CD4-positive, alpha-beta T cell (primary cell): ENCODE measurements around the gene NDUFS6. TPM values are rescaled to one million over a fixed set of nuclear protein-coding genes. Genes with fewer than 3 reads are reported as not detected.

ENCODE experiments used
- ATAC-seq: fragments of 200-7000 bp; cut with Tn5 transposase; one replicate; pipeline ENCODE4 v1.10.0; 2022; ENCODE audit warnings: mild to moderate bottlenecking; ENCODE audit not compliant: poor library complexity
- CTCF ChIA-PET: fragments of 350-600 bp; sonication (Branson Sonifier 250); formaldehyde crosslinking; loops from one replicate; lab custom pipeline; 2021; ENCODE audit warnings: antibody characterized with exemption, inconsistent platforms; lab: Charles Lee
- POLR2A ChIA-PET: fragments of 350-600 bp; sonication (Branson Sonifier 250); formaldehyde crosslinking; loops from one replicate; lab custom pipeline; 2021; ENCODE audit warnings: antibody characterized with exemption, inconsistent platforms; lab: Charles Lee
- DNase-seq, 14 experiments: peaks; one replicate each; pipeline ENCODE4 v3.0.0-alpha.2; 2013 to 2020; ENCODE audit warnings: mixed read lengths in 2 of 14
- H3K27ac ChIP-seq, 2 donors: one replicate each; pipeline versions ENCODE4 v1.5.1 to v1.7.0; 2013; ENCODE audit warnings: low read length in 2 of 2, low read depth in 1 of 2, mild to moderate bottlenecking in 1 of 2
- H3K27me3 ChIP-seq, 2 experiments: 1 replicate in 1 of 2; 2 replicates in 1 of 2; pipeline versions ENCODE4 v1.6.1 to v1.7.0; 2013; ENCODE audit warnings: low read length in 2 of 2, control low read depth in 1 of 2, mild to moderate bottlenecking in 1 of 2, moderate library complexity in 1 of 2; ENCODE audit not compliant: insufficient read depth in 2 of 2, control insufficient read depth in 1 of 2
- H3K36me3 ChIP-seq: one replicate; pipeline ENCODE4 v1.6.1; 2013; ENCODE audit warnings: low read length, control low read depth; ENCODE audit not compliant: insufficient read depth
- H3K4me1 ChIP-seq: one replicate; pipeline ENCODE4 v1.6.1; 2013; ENCODE audit warnings: low read length, control low read depth; ENCODE audit not compliant: insufficient read depth
- H3K4me3 ChIP-seq: one replicate; pipeline ENCODE4 v1.5.1; 2013; ENCODE audit warnings: mild to moderate bottlenecking, low read length, moderate library complexity
- H3K9me3 ChIP-seq, 2 experiments: 1 replicate in 1 of 2; 2 replicates in 1 of 2; pipeline versions ENCODE4 v1.6.1 to v1.7.0; 2013; ENCODE audit warnings: low read length in 2 of 2, mild to moderate bottlenecking in 2 of 2, control low read depth in 1 of 2, moderate library complexity in 1 of 2; ENCODE audit not compliant: control insufficient read depth in 1 of 2, insufficient read depth in 1 of 2
- H3K27ac Mint-ChIP-seq: one replicate; pipeline ENCODE4 v1.8.0; 2020; ENCODE audit warnings: mixed read lengths
- H3K27me3 Mint-ChIP-seq: one replicate; pipeline ENCODE4 v1.8.0; 2021; ENCODE audit warnings: mixed read lengths
- H3K36me3 Mint-ChIP-seq: one replicate; pipeline ENCODE4 v1.8.0; 2021; ENCODE audit warnings: low read depth, mixed read lengths
- H3K4me1 Mint-ChIP-seq: one replicate; pipeline ENCODE4 v1.8.0; 2021; ENCODE audit warnings: low read depth, mixed read lengths
- H3K4me3 Mint-ChIP-seq: one replicate; pipeline ENCODE4 v1.8.0; 2020; ENCODE audit warnings: mild to moderate bottlenecking, mixed read lengths
- H3K9me3 Mint-ChIP-seq: one replicate; pipeline ENCODE4 v1.8.0; 2020; ENCODE audit warnings: mixed read lengths
- CTCF ChIP-seq: fragments of 200-600 bp; IDR thresholded peaks from one replicate; pipeline ENCODE4 v1.8.0; 2022; ENCODE audit warnings: antibody characterized with exemption, mild to moderate bottlenecking
- intact Hi-C, 2 experiments: fragments of 100-400 bp; cut with DNase I in 1 of 2; cut with micrococcal nuclease in 1 of 2; formaldehyde crosslinking; loops; one replicate each; pipeline versions ENCODE4 v1.15.1 to v1.9.0; 2023 to 2025; cut with DNase I, micrococcal nuclease
- total RNA-seq, 174 experiments: library from RNA in 2 of 174; stranded (reverse) in 2 of 174; gene quantifications; one replicate each; pipeline ENCODE4 v1.2.3 and lab custom pipeline; 2021 to 2026

The NDUFS6 gene
- total RNA-seq, 2 experiments from 2014 or later = 13.1 to 17.5 TPM

DNA sequence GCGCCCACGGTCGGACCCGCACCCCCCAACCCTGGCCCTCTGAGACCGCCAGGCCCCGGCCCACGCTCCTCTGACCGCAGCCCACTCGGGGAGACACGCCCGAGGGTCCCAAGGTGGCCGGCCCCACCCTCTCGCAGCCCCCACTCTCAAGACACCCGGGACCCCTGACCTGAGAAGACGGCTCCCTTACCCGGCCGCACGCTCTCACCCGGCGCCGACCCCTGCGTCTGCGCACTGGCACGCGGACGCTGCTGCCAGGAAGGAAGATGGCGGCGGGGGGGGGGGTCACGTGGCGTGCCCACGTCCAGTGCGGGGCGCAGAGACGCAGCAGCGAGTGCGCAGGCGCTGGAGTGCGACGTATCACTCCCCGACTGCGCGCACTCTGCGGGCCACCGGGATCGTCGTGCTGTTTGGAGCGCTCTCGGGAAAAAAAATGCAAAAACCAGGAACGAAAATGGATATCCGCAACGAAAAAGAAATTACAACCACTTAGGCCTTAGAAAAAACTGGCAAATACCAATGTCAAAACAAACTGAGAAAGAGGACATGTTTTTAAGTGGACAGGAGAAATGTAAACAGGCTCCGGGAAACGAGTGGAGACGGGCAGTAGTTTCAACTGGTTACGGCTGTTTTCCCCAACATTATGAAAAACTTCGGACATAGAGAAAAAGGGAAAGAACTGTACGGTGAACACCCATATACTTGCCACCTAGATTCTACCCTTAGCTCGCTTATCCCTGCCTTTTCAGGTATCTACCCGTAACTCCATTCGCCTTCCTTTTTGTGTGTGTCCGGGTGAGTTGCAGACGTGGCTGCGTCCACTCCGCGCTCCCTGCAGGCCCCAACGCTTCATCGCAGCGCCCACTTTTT lies 1.4 kb upstream of the NDUFS6 start, which contains the start of gene MRPL36:
MRPL36 (minus strand) TSS at position 236 of the 870 bp plus-strand sequence. CDS start 902 bp downstream, outside the sequence.
- Histone ChIP-seq H3K27ac (peak within 1 kb of the TSS; percentile 74 to 89), H3K4me3 (peak within 1 kb of the TSS; percentile 82), H3K9me3 (no peaks in the 10 kb centered on the region), H3K27me3 (no peaks in the 10 kb centered on the region), H3K4me1 (peaks cover 51% of the 10 kb centered on the region), H3K36me3 (peaks cover 53% of the 10 kb centered on the region)
- ATAC-seq (peak; percentile 73), DNase-seq (peak; percentile 89 to 97 (median 92))
- Mint-ChIP-seq H3K9me3 (no peaks in the 10 kb centered on the region), H3K27ac (peak within 1 kb of the TSS; percentile 99), H3K4me1 (peaks cover 65% of the 10 kb centered on the region), H3K36me3 (peaks cover 76% of the 10 kb centered on the region), H3K27me3 (no peaks in the 10 kb centered on the region), H3K4me3 (peak within 1 kb of the TSS; percentile 100)
- TF ChIP-seq CTCF = no peak
- ChIA-PET CTCF (no interaction called here), POLR2A (interaction anchor here (0.6 to 1.8 kb wide), 5 partner anchors 9 to 694 kb away, joined by 3 to 6 read pairs (median 3); no protein-coding TSS in a partner anchor)
- intact Hi-C loops = loop anchor here (2.0 to 10.0 kb wide), 7 partner anchors 27 to 908 kb away; partner anchors contain the start of genes BRD9 (in 1 of the 2), CLPTM1L (in 1 of the 2) and TRIP13 (in 1 of the 2)

- Histone ChIP-seq H3K27ac (peak overlapping the region; percentile 74 to 89), H3K9me3 (no peaks in the 10 kb centered on the region), H3K36me3 (peaks cover 60% of the 10 kb centered on the region), H3K4me1 (peaks cover 52% of the 10 kb centered on the region), H3K27me3 (no peaks in the 10 kb centered on the region), H3K4me3 (peak overlapping the region; percentile 82)
- DNase-seq = peak in 9 of 14 experiments; percentile 16 to 84 (median 51)
- Mint-ChIP-seq H3K27ac (peak overlapping the region; percentile 99), H3K4me3 (peak overlapping the region; percentile 100), H3K36me3 (peaks cover 84% of the 10 kb centered on the region), H3K27me3 (no peaks in the 10 kb centered on the region), H3K9me3 (no peaks in the 10 kb centered on the region), H3K4me1 (peaks cover 65% of the 10 kb centered on the region)
- ChIA-PET CTCF (no interaction called here), POLR2A (interaction anchor here (1.0 to 2.5 kb wide), 5 partner anchors 8 to 1327 kb away, joined by 3 to 15 read pairs (median 4); no protein-coding TSS in a partner anchor)
- TF ChIP-seq CTCF = no peak
- peak; percentile 57 for ATAC-seq
- intact Hi-C loops = loop anchor here (1.0 to 5.0 kb wide), 4 partner anchors 7 to 908 kb away; partner anchors contain the start of genes BRD9 (in 1 of the 2) and TRIP13 (in 1 of the 2)
Measured at GRCh38 chr5:1800472-1801221, 560 bp upstream of the NDUFS6 start.

GRCh38 chr5:1801967-1802295 lies 724 bp downstream of the NDUFS6 start:
- Histone ChIP-seq H3K9me3 (no peaks in the 10 kb centered on the region), H3K36me3 (peaks cover 63% of the 10 kb centered on the region), H3K27ac (peak overlapping the region; percentile 71 to 89), H3K4me1 (peaks cover 52% of the 10 kb centered on the region), H3K27me3 (no peaks in the 10 kb centered on the region), H3K4me3 (peak overlapping the region; percentile 82)
- peaks cover 88% of the 10 kb centered on the region for H3K36me3 Mint-ChIP-seq
- ATAC-seq = no peak
- H3K4me3 Mint-ChIP-seq = peak overlapping the region; percentile 100
- POLR2A ChIA-PET = interaction anchor here (2.5 kb wide), 1 partner anchor 9 kb away, joined by 15 read pairs; no protein-coding TSS in a partner anchor
- no peaks in the 10 kb centered on the region for H3K27me3 Mint-ChIP-seq
- CTCF ChIA-PET = interaction anchor here (2.2 kb wide), 1 partner anchor 9 kb away, joined by 5 read pairs; no protein-coding TSS in a partner anchor
- peaks cover 65% of the 10 kb centered on the region for H3K4me1 Mint-ChIP-seq
- H3K27ac Mint-ChIP-seq = peak overlapping the region; percentile 99
- intact Hi-C loops = loop anchor here (1.0 to 5.0 kb wide), 4 partner anchors 9 to 910 kb away; partner anchors contain the start of genes BRD9 (in 1 of the 2) and TRIP13 (in 1 of the 2)
- H3K9me3 Mint-ChIP-seq = no peaks in the 10 kb centered on the region
- DNase-seq = peak in 1 of 14 experiments; percentile 7
- TF ChIP-seq CTCF = no peak
